Lower lobe of right lung (tissue), 2 donors: ENCODE measurements around the gene DAAM2. TPM values are rescaled to one million over a fixed set of nuclear protein-coding genes. Genes with fewer than 3 reads are reported as not detected.

ENCODE experiments used
- ATAC-seq, 2 donors: fragments of 200-7000 bp; cut with Tn5 transposase; one replicate each; pipeline ENCODE4 v1.9.1; 2020 to 2022; ENCODE audit warnings: mild to moderate bottlenecking in 2 of 2, moderate library complexity in 2 of 2
- DNase-seq: peaks from one replicate; pipeline ENCODE4 v3.0.0-alpha.2; 2020
- H3K27ac ChIP-seq: fragments of 200-600 bp; one replicate; pipeline ENCODE4 v1.8.0; 2022
- H3K27me3 ChIP-seq: fragments of 200-600 bp; one replicate; pipeline ENCODE4 v1.8.0; 2022; ENCODE audit warnings: low read depth
- H3K36me3 ChIP-seq: fragments of 200-600 bp; one replicate; pipeline ENCODE4 v1.8.0; 2022; ENCODE audit warnings: mild to moderate bottlenecking
- H3K4me1 ChIP-seq: fragments of 200-600 bp; one replicate; pipeline ENCODE4 v1.8.0; 2022
- H3K4me3 ChIP-seq: fragments of 200-600 bp; one replicate; pipeline ENCODE4 v1.8.0; 2022; ENCODE audit warnings: mild to moderate bottlenecking
- H3K9me3 ChIP-seq: fragments of 200-600 bp; one replicate; pipeline ENCODE4 v1.8.0; 2022
- intact Hi-C: fragments of 100-400 bp; cut with DNase I; formaldehyde crosslinking; loops from one replicate; pipeline ENCODE4 v1.11.0; 2022
- total RNA-seq: library from RNA; stranded (reverse); fragmentation: NEBNext Ultra II Directional; extraction: Animal tissue kit (Norgen Biotek cat#: 25700); gene quantifications from one replicate; pipeline ENCODE4 v1.2.1, GENCODE V29; 2021
- TF ChIP-seq, protein P1 (sequence below): fragments of 200-600 bp; IDR thresholded peaks from one replicate; pipeline ENCODE4 v1.8.0; 2022; ENCODE audit warnings: antibody characterized with exemption, mild to moderate bottlenecking
- donor health status: DM: no; HTN: yes; CAD: no; lungs with severe emphysema.

The DAAM2 gene
- total RNA-seq, 1 donor from 2014 or later: 29.0 TPM

DNA sequence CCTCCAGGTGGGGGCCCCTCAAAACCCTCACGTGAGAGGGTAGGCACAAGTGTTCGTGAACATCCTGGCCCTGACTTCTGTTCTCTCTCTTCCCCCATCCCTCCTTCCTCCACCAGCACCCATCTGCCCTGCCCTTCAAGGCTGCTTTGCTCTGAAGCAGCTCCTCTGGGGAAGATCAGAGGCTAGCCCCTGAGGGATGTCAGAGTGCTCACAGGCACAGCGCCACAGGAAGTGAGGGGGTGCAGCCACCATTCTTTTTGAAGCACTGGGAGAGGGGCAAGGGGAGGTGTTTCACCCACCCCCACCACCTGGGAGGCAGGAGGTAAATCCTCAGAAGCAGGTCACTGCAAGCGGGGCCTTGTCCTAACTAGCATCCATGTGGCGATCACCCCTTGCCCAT lies 130.6 kb downstream of the DAAM2 start:
- H3K9me3 ChIP-seq: no peaks in the 10 kb centered on the region
- no peak overlapping the region for H3K27ac ChIP-seq
- intact Hi-C loops: no loop called here
- no peak for ATAC-seq
- peaks cover 24% of the 10 kb centered on the region for H3K4me1 ChIP-seq
- TF ChIP-seq, protein P1, sequence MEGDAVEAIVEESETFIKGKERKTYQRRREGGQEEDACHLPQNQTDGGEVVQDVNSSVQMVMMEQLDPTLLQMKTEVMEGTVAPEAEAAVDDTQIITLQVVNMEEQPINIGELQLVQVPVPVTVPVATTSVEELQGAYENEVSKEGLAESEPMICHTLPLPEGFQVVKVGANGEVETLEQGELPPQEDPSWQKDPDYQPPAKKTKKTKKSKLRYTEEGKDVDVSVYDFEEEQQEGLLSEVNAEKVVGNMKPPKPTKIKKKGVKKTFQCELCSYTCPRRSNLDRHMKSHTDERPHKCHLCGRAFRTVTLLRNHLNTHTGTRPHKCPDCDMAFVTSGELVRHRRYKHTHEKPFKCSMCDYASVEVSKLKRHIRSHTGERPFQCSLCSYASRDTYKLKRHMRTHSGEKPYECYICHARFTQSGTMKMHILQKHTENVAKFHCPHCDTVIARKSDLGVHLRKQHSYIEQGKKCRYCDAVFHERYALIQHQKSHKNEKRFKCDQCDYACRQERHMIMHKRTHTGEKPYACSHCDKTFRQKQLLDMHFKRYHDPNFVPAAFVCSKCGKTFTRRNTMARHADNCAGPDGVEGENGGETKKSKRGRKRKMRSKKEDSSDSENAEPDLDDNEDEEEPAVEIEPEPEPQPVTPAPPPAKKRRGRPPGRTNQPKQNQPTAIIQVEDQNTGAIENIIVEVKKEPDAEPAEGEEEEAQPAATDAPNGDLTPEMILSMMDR: no peak
- peaks cover 61% of the 10 kb centered on the region for H3K36me3 ChIP-seq
- H3K4me3 ChIP-seq: no peak overlapping the region
- no peak for DNase-seq
- H3K27me3 ChIP-seq: no peaks in the 10 kb centered on the region

DNA sequence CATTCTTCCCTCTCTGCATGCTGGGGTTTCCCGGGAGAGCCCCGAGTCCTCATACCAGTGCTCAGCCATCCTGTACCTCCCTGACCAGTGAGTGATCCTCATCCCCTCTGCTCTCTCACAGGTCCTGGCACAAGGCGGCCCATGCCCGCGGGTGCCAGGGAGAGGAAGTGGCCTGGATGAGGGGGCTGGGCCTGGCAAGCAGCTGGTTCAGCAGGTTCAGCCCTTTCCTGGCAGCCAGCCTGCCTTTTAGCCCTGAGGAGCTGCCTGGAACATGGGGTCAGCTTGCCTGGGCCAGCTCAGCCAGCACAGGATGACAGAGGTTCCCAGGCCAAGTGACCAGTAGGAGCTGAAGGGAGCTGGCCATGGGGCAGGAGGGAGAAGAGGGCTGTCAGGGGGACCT lies 131.2 kb downstream of the DAAM2 start:
- H3K9me3 ChIP-seq: no peaks in the 10 kb centered on the region
- TF ChIP-seq, protein P1: no peak
- H3K4me1 ChIP-seq: peaks cover 29% of the 10 kb centered on the region
- peaks cover 55% of the 10 kb centered on the region for H3K36me3 ChIP-seq
- H3K27ac ChIP-seq: peak overlapping the region; percentile 36
- DNase-seq (peak; percentile 82), ATAC-seq (peak; percentile 62 to 82)
- intact Hi-C loops: no loop called here
- no peak overlapping the region for H3K4me3 ChIP-seq
- no peaks in the 10 kb centered on the region for H3K27me3 ChIP-seq

DNA sequence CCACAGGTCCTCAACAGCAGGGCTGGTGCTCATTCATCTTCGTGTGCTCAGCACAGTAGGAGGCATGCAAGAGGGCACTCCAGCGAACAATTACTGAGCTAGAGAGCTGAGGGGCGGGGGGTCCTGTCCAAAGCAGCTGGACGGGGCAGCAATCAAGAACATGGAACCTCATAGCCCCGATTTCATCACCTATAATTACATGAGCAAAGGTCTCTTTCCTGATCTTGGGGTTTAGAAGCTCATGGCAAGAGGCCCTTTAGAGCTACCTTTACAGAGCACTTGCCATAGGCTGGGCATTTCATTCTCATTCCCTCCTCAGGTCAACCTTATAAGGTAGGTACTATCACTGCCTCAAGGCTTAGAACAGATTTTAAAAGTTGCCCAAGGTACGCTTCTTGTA lies 131.7 kb downstream of the DAAM2 start:
- H3K27me3 ChIP-seq: no peaks in the 10 kb centered on the region
- H3K4me3 ChIP-seq: no peak overlapping the region
- intact Hi-C loops: no loop called here
- DNase-seq (no peak), ATAC-seq (no peak)
- peaks cover 34% of the 10 kb centered on the region for H3K4me1 ChIP-seq
- no peaks in the 10 kb centered on the region for H3K9me3 ChIP-seq
- TF ChIP-seq, protein P1: no peak
- peak overlapping the region; percentile 36 for H3K27ac ChIP-seq
- peaks cover 50% of the 10 kb centered on the region for H3K36me3 ChIP-seq

DNA sequence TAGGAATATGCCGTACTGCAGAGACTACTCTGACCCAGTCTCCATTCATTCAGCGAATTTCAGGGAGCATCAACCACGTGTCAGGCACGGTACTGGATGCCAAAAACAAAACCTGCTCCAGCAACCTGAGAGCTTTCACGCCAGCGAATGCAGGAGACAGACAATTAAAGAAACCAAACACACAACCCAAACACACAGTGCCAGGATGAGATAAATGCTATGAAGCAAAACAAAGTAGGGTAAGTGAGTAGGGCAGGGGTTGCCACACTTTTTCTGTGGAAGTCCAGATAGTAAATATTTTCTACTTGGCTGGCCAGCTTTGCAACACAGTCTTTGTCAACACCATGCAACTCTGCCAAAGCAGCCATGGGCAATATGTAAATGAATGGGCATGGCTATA lies 132.1 kb downstream of the DAAM2 start:
- ATAC-seq: no peak
- H3K27ac ChIP-seq: no peak overlapping the region

DNA sequence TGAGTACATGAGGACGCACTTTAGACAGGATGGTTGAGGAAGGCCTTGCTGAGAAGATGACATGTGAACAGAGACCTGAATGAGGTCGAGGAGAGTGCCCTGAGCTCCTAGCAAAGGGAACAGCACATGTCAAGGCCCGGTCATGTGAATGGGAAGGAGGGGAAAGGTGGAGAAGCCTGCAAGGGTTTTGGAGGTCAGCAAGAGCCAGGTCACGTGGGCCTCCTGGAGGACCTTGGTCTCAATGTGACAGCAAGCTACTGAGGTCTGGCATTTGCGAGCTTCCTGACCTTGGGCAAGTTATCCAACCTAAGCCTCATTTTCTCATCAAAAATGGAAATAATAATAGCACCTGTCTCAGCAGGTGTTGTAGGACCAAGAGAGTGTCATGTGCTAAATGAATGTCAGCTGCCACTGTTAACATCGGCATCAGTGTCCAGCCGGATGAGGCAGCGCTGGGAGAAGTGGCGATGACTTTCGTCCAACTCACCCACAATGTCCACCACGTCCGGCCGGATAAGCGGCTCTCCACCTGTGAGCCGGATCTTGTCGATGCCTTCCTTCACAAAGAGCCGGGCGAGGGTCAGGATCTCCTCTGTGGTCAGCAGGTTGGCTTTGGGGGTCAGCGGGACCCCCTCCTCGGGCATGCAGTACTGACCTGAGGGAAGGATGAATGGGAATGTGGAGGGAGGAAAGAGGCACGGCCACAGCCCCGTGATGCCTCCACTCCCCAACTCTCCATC lies 133.2 kb downstream of the DAAM2 start:
- DNase-seq (no peak), ATAC-seq (no peak)
- intact Hi-C loops: no loop called here
- Histone ChIP-seq H3K4me1 (peaks cover 37% of the 10 kb centered on the region), H3K9me3 (no peaks in the 10 kb centered on the region), H3K27ac (no peak overlapping the region), H3K4me3 (no peak overlapping the region), H3K36me3 (peaks cover 48% of the 10 kb centered on the region), H3K27me3 (no peaks in the 10 kb centered on the region)
- TF ChIP-seq, protein P1: no peak

More for the DNA sequence above, 132.1 kb downstream of the DAAM2 start:
- H3K4me1 ChIP-seq: peaks cover 37% of the 10 kb centered on the region
- no peak overlapping the region for H3K4me3 ChIP-seq
- TF ChIP-seq, protein P1: no peak
- peaks cover 48% of the 10 kb centered on the region for H3K36me3 ChIP-seq
- no peaks in the 10 kb centered on the region for H3K27me3 ChIP-seq
- intact Hi-C loops: no loop called here
- DNase-seq: no peak
- no peaks in the 10 kb centered on the region for H3K9me3 ChIP-seq
